ENCODE measurements around the gene SMYD3. TPM values are rescaled to one million over a fixed set of nuclear protein-coding genes. Genes with fewer than 3 reads are reported as not detected.

SMYD3 gene
- total and polyA plus RNA-seq, 9 of the 15 experiments (the other 6 are each of a cell fraction or from before 2014, with no cell fraction given), result 128 to 440 (median 197) TPM

DNA sequence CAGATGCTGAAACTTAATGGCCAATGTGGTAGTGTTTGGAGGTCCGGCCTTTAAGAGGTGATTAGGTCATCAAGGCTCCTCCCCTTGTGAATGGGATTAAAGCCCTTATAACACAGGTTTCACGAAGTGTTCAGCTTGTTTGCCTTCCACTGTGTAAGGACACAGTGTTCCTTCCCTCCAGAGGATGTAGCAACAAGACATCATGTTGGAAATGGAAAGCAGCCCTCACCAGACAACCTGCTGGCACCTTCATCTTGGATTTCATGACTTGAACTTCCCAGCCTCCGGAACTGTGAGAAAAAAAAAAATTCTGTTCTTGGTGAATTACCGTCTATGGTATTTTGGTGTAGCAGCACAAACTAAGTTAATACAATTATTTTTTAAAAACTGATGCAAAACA, 738.5 kb downstream of the SMYD3 start (continued):
- TF ChIP-seq PBX2 (CRISPR knock-in tag; IDR thresholded peaks at IDR 0.05; ENCODE audit: low read depth) (no peak), PBX2 (tag; conservative IDR thresholded peaks at IDR 0.05; ENCODE audit: low read depth) (no peak)

DNA sequence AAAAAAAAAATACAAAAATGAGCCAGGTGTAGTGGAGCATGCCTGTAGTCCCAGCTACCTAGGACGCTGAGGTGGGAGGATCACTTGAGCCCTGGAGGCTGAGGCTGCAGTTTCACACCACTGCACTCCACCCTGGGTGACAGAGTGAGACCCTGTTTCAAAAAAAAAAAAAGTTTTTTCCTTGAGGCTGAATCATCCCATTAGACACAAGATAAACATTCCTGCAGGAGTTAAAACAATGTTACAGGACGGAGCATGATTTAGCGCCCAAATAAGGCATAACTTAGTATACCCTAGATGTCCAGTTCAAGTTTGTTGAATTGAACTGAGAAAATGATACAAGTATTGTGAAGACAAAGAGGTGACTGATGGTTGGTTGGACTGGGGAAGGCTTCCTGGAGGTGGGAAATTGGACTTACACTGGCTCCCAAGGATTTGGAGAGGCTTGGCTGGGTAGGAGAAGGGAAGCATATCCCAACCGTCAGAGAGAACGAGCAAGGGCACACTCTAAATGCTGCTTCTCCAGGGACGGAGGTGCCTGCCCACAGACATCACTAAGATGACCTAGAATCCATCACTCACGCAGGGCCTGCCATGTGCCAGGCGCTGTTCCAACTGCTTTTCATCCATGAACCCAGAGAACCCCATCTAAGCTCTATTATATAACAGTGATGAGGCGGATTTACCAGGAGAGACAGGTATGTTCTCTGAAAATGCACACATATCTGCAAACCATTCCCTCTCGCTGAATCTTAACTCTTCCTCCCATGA, 741.7 kb downstream of the SMYD3 start:
- H3K27me3 ChIP-seq (ENCODE audit: control insufficient read depth in 2 of 2, insufficient read depth in 2 of 2, low read length in 2 of 2), result no peaks in the 10 kb centered on the region
- no TSS peak for BruUV-seq (replicated peaks)
- 0 out of 2 replicates have a peak, but pooled peaks cover 3% of the 10 kb centered on the region for H4K20me1 ChIP-seq (replicated peaks; ENCODE audit: control insufficient read depth, insufficient read depth, low read length)
- ChIA-PET CTCF (ENCODE audit: low intra/inter-chr PET ratio) (no interaction called here), POLR2A (interaction anchor here (0.6 kb wide), 1 partner anchor 18 kb away, joined by 3 read pairs; no protein-coding TSS in a partner anchor)
- H2AFZ ChIP-seq (ENCODE audit: low read depth, low read length), result no peak overlapping the region
- 88% methylated on average over 9 of the region's 10 CpGs for WGBS (ENCODE audit: insufficient coverage, low coverage, missing lambda C conversion rate)
- no peaks in the 10 kb centered on the region for H3K9me1 ChIP-seq (ENCODE audit: control insufficient read depth, insufficient read depth, low read length)
- FAIRE-seq, result no peak
- TF ChIP-seq NR4A1 (CRISPR knock-in tag; IDR thresholded peaks at IDR 0.05), result no peak
- TF ChIP-seq NR4A1 (tag; IDR thresholded peaks at IDR 0.05), result no peak
- TF ChIP-seq, protein P1, sequence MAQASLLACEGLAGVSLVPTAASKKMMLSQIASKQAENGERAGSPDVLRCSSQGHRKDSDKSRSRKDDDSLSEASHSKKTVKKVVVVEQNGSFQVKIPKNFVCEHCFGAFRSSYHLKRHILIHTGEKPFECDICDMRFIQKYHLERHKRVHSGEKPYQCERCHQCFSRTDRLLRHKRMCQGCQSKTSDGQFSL (CRISPR knock-in tag; IDR thresholded peaks at IDR 0.05), result no peak
- TF ChIP-seq, protein P1 (tag; IDR thresholded peaks at IDR 0.05), result no peak
- no peak overlapping the region for H3K4me2 ChIP-seq (ENCODE audit: insufficient read depth, low read length)
- no peaks in the 10 kb centered on the region for H3K9me3 ChIP-seq (replicated peaks; ENCODE audit: control insufficient read depth, insufficient read depth, low read depth, low read length)
- no peak for ATAC-seq
- no peak overlapping the region for H3K4me3 ChIP-seq
- H3K36me3 ChIP-seq (ENCODE audit: control insufficient read depth, insufficient read depth, low read length), result peaks cover 86% of the 10 kb centered on the region; the same call in 2 of the 3 replicates
- H3K79me2 ChIP-seq (ENCODE audit: control insufficient read depth, insufficient read depth, low read length), result no peaks in the 10 kb centered on the region
- intact Hi-C loops (cut with micrococcal nuclease), result no loop called here
- no peak overlapping the region for H3K27ac ChIP-seq (ENCODE audit: extremely low read depth, low read depth, low read length)
- no peak for DNase-seq (ENCODE audit: extremely low read depth in 1 of 4, low spot score in 3 of 4)
- in situ Hi-C loops (cut with MboI), result no loop called here
- no peak overlapping the region for H3K9ac ChIP-seq (ENCODE audit: insufficient read depth in 1 of 2, low read depth in 2 of 2, low read length in 2 of 2)
- no peaks in the 10 kb centered on the region for H3K4me1 ChIP-seq (replicated peaks in 1 of 2; ENCODE audit: control insufficient read depth in 2 of 2, insufficient read depth in 2 of 2, low read length in 2 of 2)

Data from K562 (cell line).